Measurements from ENCODE around the gene SECTM1. TPM values are rescaled to one million over a fixed set of nuclear protein-coding genes. Genes with fewer than 3 reads are reported as not detected.
A peak's percentile ranks its signal among the peaks of the same experiment; 100 is the strongest.
"Not testable (repeated sequence)": the region's sequence is repeated elsewhere in the genome, so short reads cannot be mapped to it uniquely, and the experiment has no call there.

SECTM1 gene
- polyA plus RNA-seq (2013, experiment 1 of 2) = 3.1 TPM
- polyA plus RNA-seq (2013, experiment 2 of 2) = 3.2 TPM

DNA sequence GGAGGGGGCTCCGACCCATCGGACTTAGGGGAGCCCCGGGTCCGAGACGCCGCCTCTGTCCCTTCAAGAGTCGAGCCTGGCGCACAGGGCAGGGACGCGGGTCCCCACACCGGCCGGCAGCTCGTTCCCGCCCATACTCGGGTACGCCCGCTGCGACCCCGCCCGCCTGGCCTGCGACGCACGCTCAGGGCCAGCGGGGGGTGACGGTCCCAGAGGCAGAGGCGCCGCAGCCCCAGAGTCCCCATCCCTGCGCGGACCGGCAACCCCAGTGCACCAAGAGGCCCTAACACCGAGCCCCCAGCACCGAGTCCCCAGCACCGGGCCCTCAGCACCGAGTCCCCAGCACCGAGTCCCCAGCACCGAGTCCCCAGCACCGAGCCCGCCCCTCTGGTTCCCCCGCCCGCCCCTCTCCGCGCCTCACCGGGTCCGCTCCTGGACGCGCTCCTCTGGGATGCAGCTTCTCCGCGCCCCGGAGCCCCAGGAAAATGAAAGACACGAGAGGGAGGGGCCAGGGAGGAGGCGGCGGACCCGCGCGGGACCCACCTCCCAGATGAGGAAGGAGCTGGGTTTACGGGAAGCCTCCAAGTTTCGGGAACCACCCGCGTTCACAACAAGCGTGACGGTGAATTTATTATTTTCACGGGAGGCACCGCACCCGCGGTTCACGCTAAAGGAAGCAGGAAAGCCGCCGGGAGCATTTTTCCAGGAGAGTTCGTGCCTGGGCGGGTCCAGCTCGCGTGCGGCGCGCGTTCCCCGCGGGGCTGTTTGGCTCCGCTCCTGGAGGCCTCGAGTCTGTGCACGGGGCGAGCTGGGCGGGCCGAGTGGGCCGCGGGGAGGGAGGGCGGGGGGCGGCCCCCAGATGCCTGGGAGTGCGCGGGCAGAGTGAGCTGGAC, at the start of gene SECTM1:
Gene SECTM1, minus strand, starts transcription at position 488 of the 893 bp plus-strand sequence. CDS start 6,526 bp downstream, outside the sequence.
- H3K27me3 ChIP-seq (ENCODE audit: control insufficient read depth in 1 of 2, insufficient read depth in 1 of 2, low read length in 2 of 2) = no peaks in the 10 kb centered on the region
- H2BK15ac ChIP-seq (ENCODE audit: low read depth, poor library complexity, severe bottlenecking) = peak within 1 kb of the TSS; percentile 91
- H3K4ac ChIP-seq (ENCODE audit: low read depth in 1 of 2, low read length in 2 of 2) = peak within 1 kb of the TSS; percentile 47 to 95
- H3K4me1 ChIP-seq (ENCODE audit: control insufficient read depth, insufficient read depth, low read depth, low read length) = peaks cover 61% of the 10 kb centered on the region
- no peaks in the 10 kb centered on the region for H3K9me3 ChIP-seq (ENCODE audit: control insufficient read depth, low read length)
- peak within 1 kb of the TSS; percentile 95 for H3K4me2 ChIP-seq (ENCODE audit: low read length, poor library complexity, severe bottlenecking)
- no peaks in the 10 kb centered on the region for H3K79me1 ChIP-seq (replicated peaks; ENCODE audit: low read length, poor library complexity, severe bottlenecking)
- peak within 1 kb of the TSS; percentile 87 for H4K91ac ChIP-seq (ENCODE audit: low read length)
- H3K14ac ChIP-seq (ENCODE audit: low read length in 2 of 2) = peak within 1 kb of the TSS in 1 of 2 experiments; percentile 87
- DNase-seq = peak; percentile 71
- no peak within 1 kb of the TSS for H2AK5ac ChIP-seq (ENCODE audit: low read length, severe bottlenecking)
- H2BK120ac ChIP-seq (ENCODE audit: low read depth, low read length) = peak within 1 kb of the TSS; percentile 57
- peak within 1 kb of the TSS; percentile 83 for H3K9ac ChIP-seq (ENCODE audit: low read length)
- peak within 1 kb of the TSS; percentile 53 to 88 for H3K4me3 ChIP-seq (ENCODE audit: insufficient read depth in 1 of 2, low read depth in 1 of 2, low read length in 2 of 2)
- H3K18ac ChIP-seq (ENCODE audit: low read depth in 1 of 2, low read length in 2 of 2) = peak within 1 kb of the TSS; percentile 80 to 93
- H3K36me3 ChIP-seq (ENCODE audit: control insufficient read depth in 1 of 2, insufficient read depth in 2 of 2, low read depth in 1 of 2, low read length in 2 of 2) = peaks cover 1 to 3% of the 10 kb centered on the region in 2 experiments
- H2BK12ac ChIP-seq (ENCODE audit: low read length in 2 of 2) = peak within 1 kb of the TSS in 1 of 2 experiments; percentile 74
- H2AFZ ChIP-seq (ENCODE audit: low read depth, low read length) = peak within 1 kb of the TSS; percentile 82
- no peak within 1 kb of the TSS for H2BK5ac ChIP-seq (ENCODE audit: low read depth, low read length, poor library complexity, severe bottlenecking)
- peak within 1 kb of the TSS in 1 of 2 experiments; percentile 91 for H3K23ac ChIP-seq (ENCODE audit: low read length in 2 of 2)
- H4K8ac ChIP-seq (ENCODE audit: low read length) = peak within 1 kb of the TSS; percentile 89
- no peak within 1 kb of the TSS for H3K27ac ChIP-seq (ENCODE audit: low read length, poor library complexity, severe bottlenecking)
- 4% methylated on average over 81 of the region's 90 CpGs for WGBS

DNA sequence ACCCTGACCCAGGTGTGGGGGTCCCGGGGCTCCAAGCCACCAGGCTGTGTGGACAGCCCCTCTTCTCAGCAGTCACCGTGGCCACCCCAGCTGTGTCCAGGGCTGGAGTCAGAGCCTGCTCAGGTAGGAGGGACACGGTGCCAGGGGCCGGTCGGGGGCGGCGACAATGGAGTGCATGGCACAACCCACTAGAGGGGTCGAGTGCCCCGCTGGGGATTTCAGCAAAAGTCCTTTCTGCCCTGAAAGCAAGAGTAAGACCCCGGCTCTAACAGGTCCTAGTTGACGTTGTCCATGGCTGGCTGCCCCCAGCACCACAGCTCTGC, 49.3 kb upstream of the SECTM1 start:
- Histone ChIP-seq H3K36me3 (ENCODE audit: control insufficient read depth in 1 of 2, insufficient read depth in 2 of 2, low read depth in 1 of 2, low read length in 2 of 2) (peaks cover 0 to 3% of the 10 kb centered on the region in 2 experiments), H3K27ac (ENCODE audit: low read length, poor library complexity, severe bottlenecking) (no peak overlapping the region), H4K91ac (ENCODE audit: low read length) (no peak overlapping the region), H4K8ac (ENCODE audit: low read length) (no peak overlapping the region), H2AFZ (ENCODE audit: low read depth, low read length) (no peak overlapping the region), H2BK15ac (ENCODE audit: low read depth, poor library complexity, severe bottlenecking) (no peak overlapping the region), H2BK12ac (ENCODE audit: low read length in 2 of 2) (no peak overlapping the region), H3K23ac (ENCODE audit: low read length in 2 of 2) (no peak overlapping the region), H3K4me2 (ENCODE audit: low read length, poor library complexity, severe bottlenecking) (no peak overlapping the region), H3K4me3 (ENCODE audit: insufficient read depth in 1 of 2, low read depth in 1 of 2, low read length in 2 of 2) (peak overlapping the region in 1 of 2 experiments; percentile 20), H2AK5ac (ENCODE audit: low read length, severe bottlenecking) (no peak overlapping the region), H3K4me1 (ENCODE audit: control insufficient read depth, insufficient read depth, low read depth, low read length) (peaks cover 21% of the 10 kb centered on the region), H3K9me3 (ENCODE audit: control insufficient read depth, low read length) (no peaks in the 10 kb centered on the region), H3K9ac (ENCODE audit: low read length) (no peak overlapping the region), H2BK120ac (ENCODE audit: low read depth, low read length) (no peak overlapping the region), H3K18ac (ENCODE audit: low read depth in 1 of 2, low read length in 2 of 2) (no peak overlapping the region), H3K27me3 (ENCODE audit: control insufficient read depth in 1 of 2, insufficient read depth in 1 of 2, low read length in 2 of 2) (peaks cover 32 to 50% of the 10 kb centered on the region in 2 experiments), H3K4ac (ENCODE audit: low read depth in 1 of 2, low read length in 2 of 2) (no peak overlapping the region), H2BK5ac (ENCODE audit: low read depth, low read length, poor library complexity, severe bottlenecking) (no peak overlapping the region), H3K79me1 (replicated peaks; ENCODE audit: low read length, poor library complexity, severe bottlenecking) (no peaks in the 10 kb centered on the region), H3K14ac (ENCODE audit: low read length in 2 of 2) (no peak overlapping the region)
- no peak for DNase-seq
- WGBS = 91% methylated on average over 9 of the region's 11 CpGs

DNA sequence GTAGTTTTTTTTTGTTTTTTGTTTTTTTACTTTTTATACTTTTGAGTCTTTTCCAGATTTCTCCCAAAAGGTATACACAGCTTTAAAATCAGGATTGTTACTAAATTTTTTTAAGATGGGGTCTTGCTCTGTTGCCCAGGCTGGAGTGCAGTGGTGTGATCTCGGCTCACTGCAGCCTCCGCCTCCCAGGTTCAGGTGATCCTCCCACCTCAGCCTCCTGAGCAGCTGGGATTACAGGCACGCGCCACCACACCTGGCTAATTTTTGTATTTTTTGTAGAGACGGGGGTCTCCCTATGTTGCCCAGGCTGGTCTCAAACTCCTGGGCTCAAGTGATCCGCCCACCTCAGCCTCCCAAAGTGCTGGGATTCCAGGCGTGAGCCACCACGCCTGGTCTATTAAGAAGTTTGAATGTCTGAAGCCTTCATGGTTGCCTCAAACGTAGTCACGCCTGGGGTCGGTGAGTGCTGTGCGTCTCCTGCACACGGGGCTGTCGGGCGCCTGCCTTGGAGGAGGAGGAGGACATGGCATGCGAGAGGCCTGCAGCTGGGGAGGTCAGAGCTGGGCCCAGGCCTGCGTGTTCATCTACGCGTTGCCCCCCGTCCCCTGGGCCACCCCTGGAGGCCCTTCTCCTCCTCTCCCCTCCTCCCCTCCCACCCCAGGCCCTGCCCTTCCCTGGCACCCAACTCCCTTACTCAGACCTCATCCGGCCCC, 48.8 kb upstream of the SECTM1 start:
- not testable (repeated sequence) for H2BK120ac ChIP-seq (ENCODE audit: low read depth, low read length); H3K14ac ChIP-seq (ENCODE audit: low read length in 2 of 2); DNase-seq; H3K9ac ChIP-seq (ENCODE audit: low read length); H3K36me3 ChIP-seq (ENCODE audit: control insufficient read depth in 1 of 2, insufficient read depth in 2 of 2, low read depth in 1 of 2, low read length in 2 of 2); H2AK5ac ChIP-seq (ENCODE audit: low read length, severe bottlenecking); H3K9me3 ChIP-seq (ENCODE audit: control insufficient read depth, low read length); H3K79me1 ChIP-seq (replicated peaks; ENCODE audit: low read length, poor library complexity, severe bottlenecking); H2BK15ac ChIP-seq (ENCODE audit: low read depth, poor library complexity, severe bottlenecking); H3K4me2 ChIP-seq (ENCODE audit: low read length, poor library complexity, severe bottlenecking); H4K8ac ChIP-seq (ENCODE audit: low read length); H2BK5ac ChIP-seq (ENCODE audit: low read depth, low read length, poor library complexity, severe bottlenecking); H2BK12ac ChIP-seq (ENCODE audit: low read length in 2 of 2); H2AFZ ChIP-seq (ENCODE audit: low read depth, low read length); H4K91ac ChIP-seq (ENCODE audit: low read length); H3K18ac ChIP-seq (ENCODE audit: low read depth in 1 of 2, low read length in 2 of 2); H3K23ac ChIP-seq (ENCODE audit: low read length in 2 of 2); H3K27ac ChIP-seq (ENCODE audit: low read length, poor library complexity, severe bottlenecking); H3K4ac ChIP-seq (ENCODE audit: low read depth in 1 of 2, low read length in 2 of 2)
- WGBS = 82% methylated on average over 21 of the region's 21 CpGs
- Histone ChIP-seq H3K4me3 (ENCODE audit: insufficient read depth in 1 of 2, low read depth in 1 of 2, low read length in 2 of 2) (peak overlapping the region in 1 of 2 experiments; percentile 20), H3K27me3 (ENCODE audit: control insufficient read depth in 1 of 2, insufficient read depth in 1 of 2, low read length in 2 of 2) (peaks cover 27 to 50% of the 10 kb centered on the region in 2 experiments), H3K4me1 (ENCODE audit: control insufficient read depth, insufficient read depth, low read depth, low read length) (peaks cover 21% of the 10 kb centered on the region)

DNA sequence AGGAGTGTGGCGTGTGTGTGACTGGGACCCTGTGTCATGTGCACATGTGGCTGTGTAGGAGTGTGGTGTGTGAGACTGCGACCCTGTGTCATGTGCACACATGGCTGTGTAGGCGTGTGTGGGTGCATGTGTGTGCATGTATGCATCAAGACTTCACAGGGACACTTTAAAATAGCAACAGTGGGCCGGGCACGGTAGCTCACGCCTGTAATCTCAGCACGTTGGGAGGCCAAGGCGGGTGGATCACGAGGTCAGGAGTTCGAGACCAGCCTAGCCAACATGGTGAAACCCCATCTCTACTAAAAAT, 48.1 kb upstream of the SECTM1 start:
- WGBS = 97% methylated on average over 8 of the region's 10 CpGs
- not testable (repeated sequence) for DNase-seq; H3K9ac ChIP-seq (ENCODE audit: low read length); H3K4me2 ChIP-seq (ENCODE audit: low read length, poor library complexity, severe bottlenecking); H2BK15ac ChIP-seq (ENCODE audit: low read depth, poor library complexity, severe bottlenecking); H3K9me3 ChIP-seq (ENCODE audit: control insufficient read depth, low read length); H4K8ac ChIP-seq (ENCODE audit: low read length); H2BK12ac ChIP-seq (ENCODE audit: low read length in 2 of 2); H2BK5ac ChIP-seq (ENCODE audit: low read depth, low read length, poor library complexity, severe bottlenecking); H2BK120ac ChIP-seq (ENCODE audit: low read depth, low read length); H3K27ac ChIP-seq (ENCODE audit: low read length, poor library complexity, severe bottlenecking); H3K18ac ChIP-seq (ENCODE audit: low read depth in 1 of 2, low read length in 2 of 2); H3K23ac ChIP-seq (ENCODE audit: low read length in 2 of 2); H3K79me1 ChIP-seq (replicated peaks; ENCODE audit: low read length, poor library complexity, severe bottlenecking); H3K36me3 ChIP-seq (ENCODE audit: control insufficient read depth in 1 of 2, insufficient read depth in 2 of 2, low read depth in 1 of 2, low read length in 2 of 2); H4K91ac ChIP-seq (ENCODE audit: low read length); H2AFZ ChIP-seq (ENCODE audit: low read depth, low read length); H2AK5ac ChIP-seq (ENCODE audit: low read length, severe bottlenecking); H3K4ac ChIP-seq (ENCODE audit: low read depth in 1 of 2, low read length in 2 of 2)
- Histone ChIP-seq H3K4me1 (ENCODE audit: control insufficient read depth, insufficient read depth, low read depth, low read length) (peaks cover 19% of the 10 kb centered on the region), H3K14ac (ENCODE audit: low read length in 2 of 2) (peak overlapping the region in 1 of 2 experiments; percentile 62), H3K27me3 (ENCODE audit: control insufficient read depth in 1 of 2, insufficient read depth in 1 of 2, low read length in 2 of 2) (peaks cover 20 to 45% of the 10 kb centered on the region in 2 experiments), H3K4me3 (ENCODE audit: insufficient read depth in 1 of 2, low read depth in 1 of 2, low read length in 2 of 2) (peak overlapping the region in 1 of 2 experiments; percentile 70)
